HepG2 (cell line): ENCODE data around the gene GPR37. TPM values are rescaled to one million over a fixed set of nuclear protein-coding genes. Genes with fewer than 3 reads are reported as not detected.
A peak's percentile ranks its signal among the peaks of the same experiment; 100 is the strongest.

ENCODE experiments used
- ASH2L ChIP-seq: fragments of 300-600, 200-600 bp; sonication (generic); IDR thresholded peaks from 2 replicates; pipeline ENCODE4 v1.7.0; 2017; ENCODE audit warnings: low read depth, mild to moderate bottlenecking, moderate library complexity, mixed read lengths, low read length; ENCODE audit not compliant: insufficient read length
- CENPT ChIP-seq: sonication (generic); formaldehyde crosslinking; IDR thresholded peaks from 2 replicates; pipeline ENCODE4 v1.8.0; 2022; ENCODE audit warnings: low read depth, mild to moderate bottlenecking, moderate library complexity, missing genetic modification reagents
- GATAD2A ChIP-seq: IDR thresholded peaks from 2 replicates; pipeline ENCODE4 v1.6.1; 2016
- HNF4A ChIP-seq: sonication (generic); formaldehyde crosslinking; IDR thresholded peaks from 2 replicates; pipeline ENCODE4 v1.4.0; 2020; ENCODE audit warnings: missing genetic modification reagents
- HNF4G ChIP-seq, 2 experiments: sonication (generic) in 1 of 2; formaldehyde crosslinking in 1 of 2; IDR thresholded peaks; 2 replicates each; pipeline versions ENCODE4 v1.4.0 to v1.6.1; 2011 to 2020; ENCODE audit warnings: borderline replicate concordance in 2 of 2, low read depth in 2 of 2, mild to moderate bottlenecking in 2 of 2, low read length in 1 of 2, missing genetic modification reagents in 1 of 2, moderate library complexity in 1 of 2
- KDM6A ChIP-seq: IDR thresholded peaks from 2 replicates; pipeline ENCODE4 v1.6.1; 2016; ENCODE audit warnings: low read depth
- KLF9 ChIP-seq: IDR thresholded peaks from 2 replicates; pipeline ENCODE4 v1.6.1; 2016; ENCODE audit warnings: low read depth
- MZF1 ChIP-seq: sonication (generic); formaldehyde crosslinking; IDR thresholded peaks from 2 replicates; pipeline ENCODE4 v1.8.1; 2023; ENCODE audit warnings: mild to moderate bottlenecking, missing genetic modification reagents, borderline replicate concordance
- NCOR1 ChIP-seq: fragments of 200-600 bp; sonication (generic); IDR thresholded peaks from 2 replicates; pipeline ENCODE4 v1.7.0; 2017; ENCODE audit warnings: antibody characterized with exemption, low read length, borderline replicate concordance
- SOX13 ChIP-seq, 3 experiments: fragments of 450-650 bp in 1 of 3; sonication (generic) in 1 of 3; formaldehyde crosslinking in 1 of 3; IDR thresholded peaks in 2 of 3; conservative IDR thresholded peaks in 1 of 3; 2 replicates each; pipeline versions ENCODE4 v1.5.0 to v1.6.1; 2016 to 2020; ENCODE audit warnings: antibody characterized with exemption in 1 of 3, mild to moderate bottlenecking in 1 of 3, missing compliant biosample characterization in 1 of 3, missing genetic modification reagents in 1 of 3, moderate library complexity in 1 of 3
- TGIF2 ChIP-seq: IDR thresholded peaks from 2 replicates; pipeline ENCODE4 v1.6.1; 2016; ENCODE audit warnings: control low read depth, missing compliant biosample characterization
- polyA plus RNA-seq, 8 experiments: library from polyadenylated mRNA; depleted of rRNA in 3 of 8; stranded (reverse) in 7 of 8; unstranded in 1 of 8; fragments of >200 nt; fragmentation: Illumina TruSeq in 4 of 8; extraction: Trizol in 4 of 8; gene quantifications; 2 replicates each; pipeline versions ENCODE4 v1.2.1 to v1.2.3, GENCODE V29; 2011 to 2016; ENCODE audit warnings: low read depth in 4 of 8, missing spikeins in 1 of 8, mixed read lengths in 1 of 8; ENCODE audit not compliant: insufficient read depth in 1 of 8
- total RNA-seq, 5 experiments: library from RNA; depleted of rRNA; stranded (reverse); fragments of >200 nt; fragmentation: Illumina TruSeq; extraction: Trizol; gene quantifications; 2 replicates each; pipeline ENCODE4 v1.2.3, GENCODE V29; 2016; ENCODE audit warnings: low read depth in 1 of 5
- TF ChIP-seq, protein P1 (sequence below): IDR thresholded peaks from 2 replicates; pipeline ENCODE4 v1.4.0; 2020; ENCODE audit warnings: mild to moderate bottlenecking, missing genetic modification reagents
- TF ChIP-seq, protein P2 (sequence below), 2 experiments: sonication (generic) in 1 of 2; formaldehyde crosslinking in 1 of 2; IDR thresholded peaks; 2 replicates each; pipeline versions ENCODE4 v1.4.0 to v1.6.1; 2016 to 2020; ENCODE audit warnings: borderline replicate concordance in 1 of 2, low read depth in 1 of 2, mild to moderate bottlenecking in 1 of 2, missing genetic modification reagents in 1 of 2

The GPR37 gene
- total and polyA plus RNA-seq, 2 of the 13 experiments (the other 11 are each of a cell fraction or from before 2014, with no cell fraction given) = not detected

- TF ChIP-seq TGIF2 (CRISPR knock-in tag) (no peak), MZF1 (no peak), NCOR1 (peak; percentile 77; the same call in 1 of the 2 replicates), KDM6A (CRISPR knock-in tag) (no peak), ASH2L (peak; percentile 73), SOX13 (IDR thresholded peaks at IDR 0.05) (no peak; the same call in 1 of the 2 replicates), SOX13 (CRISPR knock-in tag; conservative IDR thresholded peaks at IDR 0.05 in 1 of 2, IDR thresholded peaks at IDR 0.05 in 1 of 2) (peak in 1 of 2 experiments; percentile 72; a peak in 2 of 4 replicates), HNF4G (IDR thresholded peaks at IDR 0.05; ENCODE audit: borderline replicate concordance, low read depth, low read length) (0 out of 2 replicates have a peak, but pooled peaks have one; percentile 3), HNF4G (CRISPR knock-in tag; IDR thresholded peaks at IDR 0.05; ENCODE audit: borderline replicate concordance, low read depth) (no peak), HNF4A (CRISPR knock-in tag) (peak; percentile 35), CENPT (CRISPR knock-in tag) (no peak), KLF9 (CRISPR knock-in tag) (no peak), GATAD2A (CRISPR knock-in tag) (peak; percentile 37)
- TF ChIP-seq, protein P1, sequence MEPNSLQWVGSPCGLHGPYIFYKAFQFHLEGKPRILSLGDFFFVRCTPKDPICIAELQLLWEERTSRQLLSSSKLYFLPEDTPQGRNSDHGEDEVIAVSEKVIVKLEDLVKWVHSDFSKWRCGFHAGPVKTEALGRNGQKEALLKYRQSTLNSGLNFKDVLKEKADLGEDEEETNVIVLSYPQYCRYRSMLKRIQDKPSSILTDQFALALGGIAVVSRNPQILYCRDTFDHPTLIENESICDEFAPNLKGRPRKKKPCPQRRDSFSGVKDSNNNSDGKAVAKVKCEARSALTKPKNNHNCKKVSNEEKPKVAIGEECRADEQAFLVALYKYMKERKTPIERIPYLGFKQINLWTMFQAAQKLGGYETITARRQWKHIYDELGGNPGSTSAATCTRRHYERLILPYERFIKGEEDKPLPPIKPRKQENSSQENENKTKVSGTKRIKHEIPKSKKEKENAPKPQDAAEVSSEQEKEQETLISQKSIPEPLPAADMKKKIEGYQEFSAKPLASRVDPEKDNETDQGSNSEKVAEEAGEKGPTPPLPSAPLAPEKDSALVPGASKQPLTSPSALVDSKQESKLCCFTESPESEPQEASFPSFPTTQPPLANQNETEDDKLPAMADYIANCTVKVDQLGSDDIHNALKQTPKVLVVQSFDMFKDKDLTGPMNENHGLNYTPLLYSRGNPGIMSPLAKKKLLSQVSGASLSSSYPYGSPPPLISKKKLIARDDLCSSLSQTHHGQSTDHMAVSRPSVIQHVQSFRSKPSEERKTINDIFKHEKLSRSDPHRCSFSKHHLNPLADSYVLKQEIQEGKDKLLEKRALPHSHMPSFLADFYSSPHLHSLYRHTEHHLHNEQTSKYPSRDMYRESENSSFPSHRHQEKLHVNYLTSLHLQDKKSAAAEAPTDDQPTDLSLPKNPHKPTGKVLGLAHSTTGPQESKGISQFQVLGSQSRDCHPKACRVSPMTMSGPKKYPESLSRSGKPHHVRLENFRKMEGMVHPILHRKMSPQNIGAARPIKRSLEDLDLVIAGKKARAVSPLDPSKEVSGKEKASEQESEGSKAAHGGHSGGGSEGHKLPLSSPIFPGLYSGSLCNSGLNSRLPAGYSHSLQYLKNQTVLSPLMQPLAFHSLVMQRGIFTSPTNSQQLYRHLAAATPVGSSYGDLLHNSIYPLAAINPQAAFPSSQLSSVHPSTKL (CRISPR knock-in tag) = peak; percentile 20; the same call in 1 of the 2 replicates
- TF ChIP-seq, protein P2, sequence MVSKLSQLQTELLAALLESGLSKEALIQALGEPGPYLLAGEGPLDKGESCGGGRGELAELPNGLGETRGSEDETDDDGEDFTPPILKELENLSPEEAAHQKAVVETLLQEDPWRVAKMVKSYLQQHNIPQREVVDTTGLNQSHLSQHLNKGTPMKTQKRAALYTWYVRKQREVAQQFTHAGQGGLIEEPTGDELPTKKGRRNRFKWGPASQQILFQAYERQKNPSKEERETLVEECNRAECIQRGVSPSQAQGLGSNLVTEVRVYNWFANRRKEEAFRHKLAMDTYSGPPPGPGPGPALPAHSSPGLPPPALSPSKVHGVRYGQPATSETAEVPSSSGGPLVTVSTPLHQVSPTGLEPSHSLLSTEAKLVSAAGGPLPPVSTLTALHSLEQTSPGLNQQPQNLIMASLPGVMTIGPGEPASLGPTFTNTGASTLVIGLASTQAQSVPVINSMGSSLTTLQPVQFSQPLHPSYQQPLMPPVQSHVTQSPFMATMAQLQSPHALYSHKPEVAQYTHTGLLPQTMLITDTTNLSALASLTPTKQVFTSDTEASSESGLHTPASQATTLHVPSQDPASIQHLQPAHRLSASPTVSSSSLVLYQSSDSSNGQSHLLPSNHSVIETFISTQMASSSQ (IDR thresholded peaks at IDR 0.05; ENCODE audit: low read depth) = no peak
- TF ChIP-seq, protein P2 (CRISPR knock-in tag; IDR thresholded peaks at IDR 0.05; ENCODE audit: borderline replicate concordance) = no peak
Measured at GRCh38 chr7:124724507-124725192, 40.9 kb downstream of the GPR37 start (continued).
